Subcutaneous abdominal adipose tissue (tissue), 5 donors: ENCODE measurements around the gene COL6A1.

Experiments
- H3K27ac ChIP-seq: one replicate; pipeline ENCODE4 v1.7.0; 2013; ENCODE audit warnings: low read depth, mild to moderate bottlenecking, inconsistent platforms, low read length, moderate library complexity
- H3K27me3 ChIP-seq, 5 donors: one replicate each; pipeline ENCODE4 v1.7.0; 2013; ENCODE audit warnings: low read length in 5 of 5, inconsistent platforms in 1 of 5; ENCODE audit not compliant: control insufficient read depth in 5 of 5, insufficient read depth in 4 of 5
- H3K36me3 ChIP-seq, 5 donors: one replicate each; pipeline ENCODE4 v1.7.0; 2013; ENCODE audit warnings: low read length in 5 of 5; ENCODE audit not compliant: control insufficient read depth in 5 of 5, insufficient read depth in 5 of 5
- H3K4me1 ChIP-seq, 5 donors: one replicate each; pipeline ENCODE4 v1.7.0; 2013; ENCODE audit warnings: low read length in 5 of 5, mild to moderate bottlenecking in 3 of 5, moderate library complexity in 1 of 5; ENCODE audit not compliant: control insufficient read depth in 5 of 5, insufficient read depth in 5 of 5
- H3K4me3 ChIP-seq, 5 donors: one replicate each; pipeline ENCODE4 v1.7.0; 2013; ENCODE audit warnings: low read length in 5 of 5, low read depth in 1 of 5
- H3K9ac ChIP-seq, 5 donors: one replicate each; pipeline ENCODE4 v1.7.0; 2013; ENCODE audit warnings: low read length in 5 of 5, mild to moderate bottlenecking in 4 of 5, moderate library complexity in 3 of 5
- H3K9me3 ChIP-seq, 5 donors: one replicate each; pipeline ENCODE4 v1.7.0; 2013; ENCODE audit warnings: low read length in 5 of 5; ENCODE audit not compliant: control insufficient read depth in 5 of 5
- donor health status: healthy.
- donor health status: healthy.
- donor health status: healthy.
- donor health status: healthy.
- donor health status: healthy.

Gene COL6A1

DNA sequence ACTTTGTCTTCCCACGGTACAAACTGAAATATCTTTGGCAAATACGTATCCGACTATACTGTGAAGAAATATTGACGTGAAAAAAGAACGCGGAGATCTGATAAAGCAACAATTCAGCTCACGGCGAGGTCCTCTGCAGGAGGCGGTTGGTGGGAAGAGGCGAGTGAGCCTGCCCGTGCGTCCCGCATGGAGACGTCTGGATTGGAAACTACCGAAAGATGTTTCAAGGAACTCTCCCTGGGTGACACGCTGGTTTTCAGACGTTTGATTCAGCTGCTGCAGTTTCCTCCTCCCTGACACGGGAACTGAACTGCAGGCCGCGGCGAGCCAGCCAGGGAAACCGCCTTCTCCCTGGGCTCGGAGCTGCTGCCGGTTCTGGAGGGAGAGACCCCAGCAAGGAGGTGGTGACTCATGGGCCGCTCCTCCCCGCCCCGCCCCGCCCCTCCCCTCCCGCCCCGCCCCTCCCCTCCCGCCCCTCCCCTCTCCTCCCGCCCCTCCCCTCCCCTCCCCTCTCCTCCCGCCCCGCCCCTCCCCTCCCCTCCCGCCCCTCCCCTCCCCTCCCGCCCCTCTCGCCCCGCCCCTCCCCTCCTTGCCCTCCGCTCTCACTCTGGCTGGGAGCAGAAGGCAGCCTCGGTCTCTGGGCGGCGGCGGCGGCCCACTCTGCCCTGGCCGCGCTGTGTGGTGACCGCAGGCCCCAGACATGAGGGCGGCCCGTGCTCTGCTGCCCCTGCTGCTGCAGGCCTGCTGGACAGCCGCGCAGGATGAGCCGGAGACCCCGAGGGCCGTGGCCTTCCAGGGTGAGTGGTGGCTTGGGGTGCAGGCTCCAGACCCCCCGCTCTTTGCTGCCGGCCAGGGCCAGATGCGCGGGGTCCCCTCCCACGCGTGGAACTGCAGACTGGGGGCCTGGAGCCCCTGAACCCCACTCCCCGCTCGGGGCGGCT lies at the start of gene COL6A1:
TSS of gene COL6A1 (plus strand) at position 620 of the 941 bp plus-strand sequence. CDS start at position 701, 81 bp downstream.
- H3K36me3 ChIP-seq = peaks cover 0 to 26% (median 23%) of the 10 kb centered on the region in 5 donors
- no peaks in the 10 kb centered on the region for H3K9me3 ChIP-seq
- H3K4me3 ChIP-seq = peak within 1 kb of the TSS; percentile 76 to 86 (median 79)
- H3K9ac ChIP-seq = peak within 1 kb of the TSS; percentile 70 to 94 (median 74)
- peaks cover 9 to 61% (median 50%) of the 10 kb centered on the region in 5 donors for H3K4me1 ChIP-seq
- peak within 1 kb of the TSS; percentile 92 for H3K27ac ChIP-seq
- H3K27me3 ChIP-seq = peaks cover 0 to 5% (median 0%) of the 10 kb centered on the region in 5 donors

DNA sequence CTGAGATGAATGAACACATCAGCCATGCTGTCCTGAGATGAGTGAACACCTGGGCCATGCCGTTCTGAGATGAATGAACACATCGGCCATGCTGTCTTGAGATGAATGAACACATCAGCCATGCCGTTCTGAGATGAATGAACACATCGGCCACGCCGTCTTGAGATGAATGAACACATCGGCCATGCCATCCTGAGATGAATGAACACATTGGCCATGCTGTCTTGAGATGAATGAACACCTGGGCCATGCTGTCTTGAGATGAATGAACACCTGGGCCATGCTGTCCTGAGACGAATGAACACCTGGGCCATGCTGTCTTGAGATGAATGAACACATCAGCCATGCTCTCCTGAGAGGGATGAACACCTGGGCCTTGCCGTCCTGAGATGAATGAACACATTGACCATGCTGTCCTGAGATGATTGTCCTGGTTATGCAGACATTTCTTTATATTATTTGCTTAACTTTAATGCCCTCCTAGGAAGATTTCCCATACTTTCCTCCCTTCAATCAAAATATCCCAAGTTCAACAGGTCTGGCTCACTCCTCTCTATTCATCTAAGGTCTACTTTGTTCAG lies 48.6 kb upstream of the COL6A1 start:
- peaks cover 0 to 6% (median 0%) of the 10 kb centered on the region in 5 donors for H3K27me3 ChIP-seq
- H3K4me3 ChIP-seq = no peak overlapping the region
- no peaks in the 10 kb centered on the region for H3K4me1 ChIP-seq
- peaks cover 0 to 14% (median 5%) of the 10 kb centered on the region in 5 donors for H3K9me3 ChIP-seq
- no peak overlapping the region for H3K9ac ChIP-seq
- peaks cover 0 to 11% (median 3%) of the 10 kb centered on the region in 5 donors for H3K36me3 ChIP-seq
- no peak overlapping the region for H3K27ac ChIP-seq

- peaks cover 0 to 6% (median 0%) of the 10 kb centered on the region in 5 donors for H3K27me3 ChIP-seq
Observed at GRCh38 chr21:45934085-45934484, 47.5 kb upstream of the COL6A1 start.

GRCh38 chr21:45934554-45934953 lies 47.0 kb upstream of the COL6A1 start:
- H3K27me3 ChIP-seq = peaks cover 0 to 4% (median 0%) of the 10 kb centered on the region in 5 donors
- no peak overlapping the region for H3K9ac ChIP-seq
- H3K27ac ChIP-seq = no peak overlapping the region
- peaks cover 0 to 11% (median 3%) of the 10 kb centered on the region in 5 donors for H3K36me3 ChIP-seq
- H3K4me1 ChIP-seq = no peaks in the 10 kb centered on the region
- H3K9me3 ChIP-seq = peaks cover 0 to 14% (median 5%) of the 10 kb centered on the region in 5 donors
- no peak overlapping the region for H3K4me3 ChIP-seq

More at GRCh38 chr21:45934085-45934484, 47.5 kb upstream of the COL6A1 start:
- Histone ChIP-seq H3K27ac (no peak overlapping the region), H3K9me3 (peaks cover 0 to 14% (median 5%) of the 10 kb centered on the region in 5 donors), H3K36me3 (peaks cover 0 to 11% (median 3%) of the 10 kb centered on the region in 5 donors), H3K4me3 (no peak overlapping the region), H3K4me1 (no peaks in the 10 kb centered on the region), H3K9ac (no peak overlapping the region)

DNA sequence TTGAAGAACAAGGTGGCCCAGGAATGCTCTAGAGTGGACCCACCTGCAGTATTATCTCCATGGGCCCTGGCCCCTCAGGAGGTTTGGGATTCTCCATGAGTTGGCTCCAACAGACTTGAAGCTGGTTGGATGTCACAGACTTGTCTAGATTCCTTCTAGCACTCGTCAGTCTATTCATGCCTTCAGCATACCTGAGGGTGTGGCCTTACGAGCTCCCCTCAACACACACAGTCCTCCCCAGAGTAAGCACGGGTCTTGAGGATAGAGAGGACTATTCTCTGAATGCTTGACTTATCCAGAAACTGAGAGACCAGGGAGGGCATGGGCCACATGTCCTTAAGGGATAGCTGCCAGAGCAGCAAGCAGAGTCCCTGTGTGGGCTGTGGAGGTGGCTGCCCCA lies 45.9 kb upstream of the COL6A1 start:
- Histone ChIP-seq H3K27ac (no peak overlapping the region), H3K9me3 (peaks cover 0 to 14% (median 5%) of the 10 kb centered on the region in 5 donors), H3K4me1 (no peaks in the 10 kb centered on the region), H3K4me3 (no peak overlapping the region), H3K9ac (no peak overlapping the region), H3K27me3 (no peaks in the 10 kb centered on the region), H3K36me3 (peaks cover 0 to 11% (median 3%) of the 10 kb centered on the region in 5 donors)

GRCh38 chr21:45937721-45938452 lies 43.7 kb upstream of the COL6A1 start:
- Histone ChIP-seq H3K9me3 (peaks cover 0 to 14% (median 5%) of the 10 kb centered on the region in 5 donors), H3K27ac (no peak overlapping the region), H3K4me3 (no peak overlapping the region), H3K27me3 (no peaks in the 10 kb centered on the region), H3K4me1 (no peaks in the 10 kb centered on the region), H3K36me3 (peaks cover 0 to 7% (median 0%) of the 10 kb centered on the region in 5 donors), H3K9ac (no peak overlapping the region)

DNA sequence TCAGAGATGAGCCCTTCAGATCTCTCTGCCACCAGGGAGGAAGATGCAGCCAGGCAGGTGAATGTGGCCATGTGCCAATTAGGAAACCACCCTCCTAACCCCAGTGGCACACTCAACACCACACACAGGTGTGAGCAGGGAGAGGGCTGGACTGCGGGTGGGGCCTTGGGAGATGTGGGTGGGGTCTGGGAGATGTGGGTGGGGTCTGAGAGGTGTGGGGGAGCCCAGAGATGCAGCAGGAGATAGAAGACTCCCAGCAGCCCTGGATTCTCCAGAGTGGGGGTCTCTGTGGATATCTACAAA lies 43.2 kb upstream of the COL6A1 start:
- Histone ChIP-seq H3K27ac (no peak overlapping the region), H3K9me3 (peaks cover 0 to 14% (median 5%) of the 10 kb centered on the region in 5 donors), H3K9ac (no peak overlapping the region), H3K4me3 (no peak overlapping the region), H3K36me3 (peaks cover 0 to 7% (median 0%) of the 10 kb centered on the region in 5 donors), H3K4me1 (no peaks in the 10 kb centered on the region), H3K27me3 (no peaks in the 10 kb centered on the region)

- Histone ChIP-seq H3K9ac (no peak overlapping the region), H3K4me3 (no peak overlapping the region), H3K36me3 (peaks cover 0 to 7% (median 0%) of the 10 kb centered on the region in 5 donors)
Observed at GRCh38 chr21:45938811-45939520, 42.6 kb upstream of the COL6A1 start.

GRCh38 chr21:45939521-45940045 lies 42.0 kb upstream of the COL6A1 start:
- Histone ChIP-seq H3K9me3 (peaks cover 0 to 14% (median 5%) of the 10 kb centered on the region in 5 donors), H3K27ac (no peak overlapping the region), H3K4me3 (no peak overlapping the region)

More at GRCh38 chr21:45938811-45939520, 42.6 kb upstream of the COL6A1 start:
- Histone ChIP-seq H3K27me3 (no peaks in the 10 kb centered on the region), H3K4me1 (no peaks in the 10 kb centered on the region), H3K9me3 (peaks cover 0 to 14% (median 5%) of the 10 kb centered on the region in 5 donors), H3K27ac (no peak overlapping the region)

More at GRCh38 chr21:45939521-45940045, 42.0 kb upstream of the COL6A1 start:
- H3K36me3 ChIP-seq = peaks cover 0 to 7% (median 0%) of the 10 kb centered on the region in 5 donors
- H3K4me1 ChIP-seq = no peaks in the 10 kb centered on the region
- H3K9ac ChIP-seq = no peak overlapping the region
- H3K27me3 ChIP-seq = no peaks in the 10 kb centered on the region
